ENCODE measurements around the gene B4GALT3. TPM values are rescaled to one million over a fixed set of nuclear protein-coding genes. Genes with fewer than 3 reads are reported as not detected.

B4GALT3 gene
- total and polyA plus RNA-seq, 9 of the 15 experiments (the other 6 are each of a cell fraction or from before 2014, with no cell fraction given) = 31.2 to 103 (median 46.1) TPM

DNA sequence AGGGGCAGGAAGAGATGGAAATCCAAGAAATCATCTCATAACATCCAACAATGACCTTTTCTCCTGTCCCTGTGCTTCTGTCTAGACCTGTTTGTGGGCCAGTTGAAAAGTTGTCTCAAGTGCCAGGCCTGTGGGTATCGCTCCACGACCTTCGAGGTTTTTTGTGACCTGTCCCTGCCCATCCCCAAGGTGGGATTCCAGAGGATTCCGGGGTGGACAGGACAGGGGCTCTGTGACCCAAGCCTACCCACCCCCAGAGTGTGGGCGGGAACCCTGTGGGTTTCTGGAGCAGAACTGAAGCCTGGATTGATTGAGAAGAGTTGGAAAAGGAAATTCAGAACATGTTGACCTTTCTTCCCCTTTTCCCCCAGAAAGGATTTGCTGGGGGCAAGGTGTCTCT lies 13.5 kb downstream of the B4GALT3 start (continued):
- TF ChIP-seq ILF3 (IDR thresholded peaks at IDR 0.05; ENCODE audit: borderline replicate concordance) (no peak), MCM7 (IDR thresholded peaks at IDR 0.05) (no peak)

DNA sequence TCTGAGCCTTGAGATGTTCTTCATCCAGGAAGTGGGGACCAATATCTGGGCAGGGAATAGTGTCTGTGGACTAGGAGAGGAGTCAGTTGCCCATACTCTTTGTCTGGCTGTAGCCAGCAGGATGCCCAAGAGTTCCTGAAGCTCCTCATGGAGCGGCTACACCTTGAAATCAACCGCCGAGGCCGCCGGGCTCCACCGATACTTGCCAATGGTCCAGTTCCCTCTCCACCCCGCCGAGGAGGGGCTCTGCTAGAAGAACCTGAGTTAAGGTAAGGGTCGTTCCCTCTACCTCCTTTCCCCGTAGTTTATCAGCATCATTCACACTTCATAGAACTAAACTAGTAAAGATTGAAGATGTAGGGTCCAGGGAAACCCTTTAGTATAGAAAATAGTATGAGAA lies 14.5 kb downstream of the B4GALT3 start:
- in situ Hi-C loops (cut with MboI) = no loop called here
- Histone ChIP-seq H3K79me2 (ENCODE audit: control insufficient read depth, insufficient read depth, low read length) (peaks cover 66% of the 10 kb centered on the region), H2AFZ (ENCODE audit: low read depth, low read length) (no peak overlapping the region), H3K27me3 (ENCODE audit: control insufficient read depth in 2 of 2, insufficient read depth in 2 of 2, low read length in 2 of 2) (no peaks in the 10 kb centered on the region), H3K4me3 (no peak overlapping the region), H3K4me1 (replicated peaks in 1 of 2; ENCODE audit: control insufficient read depth in 2 of 2, insufficient read depth in 2 of 2, low read length in 2 of 2) (peaks cover 68 to 80% of the 10 kb centered on the region in 2 experiments), H3K9me3 (replicated peaks; ENCODE audit: control insufficient read depth, insufficient read depth, low read depth, low read length) (no peaks in the 10 kb centered on the region), H3K9me1 (ENCODE audit: control insufficient read depth, insufficient read depth, low read length) (no peaks in the 10 kb centered on the region), H3K27ac (ENCODE audit: extremely low read depth, low read depth, low read length) (peak overlapping the region; percentile 78; the same call in 2 of the 3 replicates), H3K9ac (ENCODE audit: insufficient read depth in 1 of 2, low read depth in 2 of 2, low read length in 2 of 2) (peak overlapping the region; percentile 65 to 88; a peak in 3 of 4 replicates), H3K4me2 (ENCODE audit: insufficient read depth, low read length) (peak overlapping the region; percentile 83), H3K36me3 (ENCODE audit: control insufficient read depth, insufficient read depth, low read length) (peaks cover 60% of the 10 kb centered on the region), H4K20me1 (replicated peaks; ENCODE audit: control insufficient read depth, insufficient read depth, low read length) (no peaks in the 10 kb centered on the region)
- BruUV-seq (replicated peaks) = no TSS peak
- no peak for TF ChIP-seq SREBF2 (CRISPR knock-in tag; IDR thresholded peaks at IDR 0.05)
- ChIA-PET POLR2A (interaction anchor here (0.6 to 1.7 kb wide), 4 partner anchors 9 to 232 kb away, joined by 3 to 12 read pairs (median 4); partner anchors contain the start of gene UFC1), CTCF (ENCODE audit: low intra/inter-chr PET ratio) (no interaction called here)
- intact Hi-C loops (cut with micrococcal nuclease) = no loop called here
- DNase-seq (ENCODE audit: extremely low read depth in 1 of 4, low spot score in 3 of 4) (no peak), ATAC-seq (no peak), FAIRE-seq (no peak)
- 91% methylated on average over 10 of the region's 10 CpGs for WGBS (ENCODE audit: insufficient coverage, low coverage, missing lambda C conversion rate)

DNA sequence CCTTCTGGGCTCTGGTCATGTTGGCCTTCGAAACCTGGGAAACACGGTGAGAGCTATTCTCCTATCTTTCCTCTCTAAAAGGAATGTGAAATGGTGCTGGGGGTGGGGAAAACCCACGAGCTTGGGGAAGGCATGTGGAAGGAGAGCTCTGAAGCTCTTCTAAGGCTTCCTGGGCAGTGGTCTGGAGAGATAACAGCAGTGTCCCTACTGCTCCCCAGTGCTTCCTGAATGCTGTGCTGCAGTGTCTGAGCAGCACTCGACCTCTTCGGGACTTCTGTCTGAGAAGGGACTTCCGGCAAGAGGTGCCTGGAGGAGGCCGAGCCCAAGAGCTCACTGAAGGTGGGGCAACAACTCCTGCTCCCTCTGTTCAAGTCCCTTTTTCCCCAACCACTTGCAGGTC lies 15.3 kb downstream of the B4GALT3 start:
- Histone ChIP-seq H3K9me1 (ENCODE audit: control insufficient read depth, insufficient read depth, low read length) (no peaks in the 10 kb centered on the region), H3K4me1 (replicated peaks in 1 of 2; ENCODE audit: control insufficient read depth in 2 of 2, insufficient read depth in 2 of 2, low read length in 2 of 2) (peaks cover 63 to 72% of the 10 kb centered on the region in 2 experiments), H3K9ac (ENCODE audit: insufficient read depth in 1 of 2, low read depth in 2 of 2, low read length in 2 of 2) (peak overlapping the region; percentile 65 to 88), H4K20me1 (replicated peaks; ENCODE audit: control insufficient read depth, insufficient read depth, low read length) (no peaks in the 10 kb centered on the region), H3K27me3 (ENCODE audit: control insufficient read depth in 2 of 2, insufficient read depth in 2 of 2, low read length in 2 of 2) (no peaks in the 10 kb centered on the region), H3K79me2 (ENCODE audit: control insufficient read depth, insufficient read depth, low read length) (peaks cover 59% of the 10 kb centered on the region), H2AFZ (ENCODE audit: low read depth, low read length) (peak overlapping the region; percentile 51), H3K36me3 (ENCODE audit: control insufficient read depth, insufficient read depth, low read length) (peaks cover 66% of the 10 kb centered on the region), H3K27ac (ENCODE audit: extremely low read depth, low read depth, low read length) (peak overlapping the region; percentile 78), H3K4me2 (ENCODE audit: insufficient read depth, low read length) (peak overlapping the region; percentile 83), H3K9me3 (replicated peaks; ENCODE audit: control insufficient read depth, insufficient read depth, low read depth, low read length) (no peaks in the 10 kb centered on the region), H3K4me3 (peak overlapping the region; percentile 17)
- WGBS (ENCODE audit: insufficient coverage, low coverage, missing lambda C conversion rate) = 1% methylated on average over 7 of the region's 7 CpGs
- DNase-seq (ENCODE audit: extremely low read depth in 1 of 4, low spot score in 3 of 4) = peak in 3 of 4 experiments; percentile 23 to 90 (median 79)
- intact Hi-C loops (cut with micrococcal nuclease) = no loop called here
- POLR2A ChIA-PET = interaction anchor here (0.6 to 1.7 kb wide), 8 partner anchors 8 to 174 kb away, joined by 3 to 12 read pairs (median 4); partner anchors contain the start of genes DEDD and UFC1
- in situ Hi-C loops (cut with MboI) = no loop called here
- no TSS peak for BruUV-seq (replicated peaks)
- peak; percentile 6 for ATAC-seq
- FAIRE-seq = peak; percentile 96
- CTCF ChIA-PET (ENCODE audit: low intra/inter-chr PET ratio) = no interaction called here
- TF ChIP-seq SRSF7 (optimal IDR thresholded peaks at IDR 0.05; ENCODE audit: low read depth, low read length) = no peak
- TF ChIP-seq RHOXF2B (CRISPR knock-in tag; conservative IDR thresholded peaks at IDR 0.05) = no peak
- no peak for TF ChIP-seq ZNF197 (CRISPR knock-in tag; IDR thresholded peaks at IDR 0.05; ENCODE audit: low read depth)
- peak; percentile 55 for TF ChIP-seq CXXC5 (CRISPR knock-in tag; IDR thresholded peaks at IDR 0.05)
- TF ChIP-seq PHB2 (IDR thresholded peaks at IDR 0.05; ENCODE audit: low read depth) = no peak
- peak; percentile 62 for TF ChIP-seq ZFP36 (IDR thresholded peaks at IDR 0.05; ENCODE audit: low read depth, low read length, partially characterized antibody)
- TF ChIP-seq, protein P1, sequence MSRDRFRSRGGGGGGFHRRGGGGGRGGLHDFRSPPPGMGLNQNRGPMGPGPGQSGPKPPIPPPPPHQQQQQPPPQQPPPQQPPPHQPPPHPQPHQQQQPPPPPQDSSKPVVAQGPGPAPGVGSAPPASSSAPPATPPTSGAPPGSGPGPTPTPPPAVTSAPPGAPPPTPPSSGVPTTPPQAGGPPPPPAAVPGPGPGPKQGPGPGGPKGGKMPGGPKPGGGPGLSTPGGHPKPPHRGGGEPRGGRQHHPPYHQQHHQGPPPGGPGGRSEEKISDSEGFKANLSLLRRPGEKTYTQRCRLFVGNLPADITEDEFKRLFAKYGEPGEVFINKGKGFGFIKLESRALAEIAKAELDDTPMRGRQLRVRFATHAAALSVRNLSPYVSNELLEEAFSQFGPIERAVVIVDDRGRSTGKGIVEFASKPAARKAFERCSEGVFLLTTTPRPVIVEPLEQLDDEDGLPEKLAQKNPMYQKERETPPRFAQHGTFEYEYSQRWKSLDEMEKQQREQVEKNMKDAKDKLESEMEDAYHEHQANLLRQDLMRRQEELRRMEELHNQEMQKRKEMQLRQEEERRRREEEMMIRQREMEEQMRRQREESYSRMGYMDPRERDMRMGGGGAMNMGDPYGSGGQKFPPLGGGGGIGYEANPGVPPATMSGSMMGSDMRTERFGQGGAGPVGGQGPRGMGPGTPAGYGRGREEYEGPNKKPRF (IDR thresholded peaks at IDR 0.05; ENCODE audit: low read depth, low read length) = no peak
- TF ChIP-seq, protein P2, sequence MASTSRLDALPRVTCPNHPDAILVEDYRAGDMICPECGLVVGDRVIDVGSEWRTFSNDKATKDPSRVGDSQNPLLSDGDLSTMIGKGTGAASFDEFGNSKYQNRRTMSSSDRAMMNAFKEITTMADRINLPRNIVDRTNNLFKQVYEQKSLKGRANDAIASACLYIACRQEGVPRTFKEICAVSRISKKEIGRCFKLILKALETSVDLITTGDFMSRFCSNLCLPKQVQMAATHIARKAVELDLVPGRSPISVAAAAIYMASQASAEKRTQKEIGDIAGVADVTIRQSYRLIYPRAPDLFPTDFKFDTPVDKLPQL (IDR thresholded peaks at IDR 0.05; ENCODE audit: extremely low read depth, insufficient read length) = no peak
- TF ChIP-seq SAP30 (IDR thresholded peaks at IDR 0.05; ENCODE audit: borderline replicate concordance, insufficient read depth, low read depth, low read length, poor library complexity, severe bottlenecking) = no peak

Measured in K562 (cell line).